HG03378 (cell line): Measurements from ENCODE around the gene PLEKHA4.

ENCODE experiments used
- ATAC-seq: cut with Tn5 transposase; IDR thresholded peaks from one replicate; pipeline ENCODE4 v1.9.1; 2021; ENCODE audit warnings: mild to moderate bottlenecking, moderate library complexity; ENCODE audit not compliant: unreplicated experiment

Gene PLEKHA4

GRCh38 chr19:48830965-48831364 lies 37.5 kb downstream of the PLEKHA4 start:
- no peak for ATAC-seq

GRCh38 chr19:48830088-48830487 lies 38.3 kb downstream of the PLEKHA4 start:
- ATAC-seq, result no peak

DNA sequence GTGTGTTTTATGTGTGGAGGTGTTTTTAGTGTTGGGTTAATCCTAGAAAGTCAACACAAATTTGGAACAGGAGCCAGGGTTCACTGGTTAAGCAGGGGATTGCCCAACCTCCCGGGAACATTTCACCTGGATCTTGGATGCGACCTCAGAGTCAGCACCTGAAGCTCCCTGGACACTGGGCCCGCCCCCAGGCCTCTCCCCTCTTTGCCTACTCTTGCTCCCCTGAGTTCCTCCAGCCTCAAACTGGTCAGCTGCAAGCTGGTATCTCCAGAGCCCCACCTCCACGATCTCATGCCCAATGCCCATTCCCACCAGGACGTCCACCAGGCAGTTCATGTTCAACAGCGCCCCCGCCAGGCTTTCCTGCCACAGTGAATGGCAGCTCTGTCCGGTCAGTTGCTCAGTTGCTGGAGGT lies 41.8 kb downstream of the PLEKHA4 start:
- no peak for ATAC-seq

DNA sequence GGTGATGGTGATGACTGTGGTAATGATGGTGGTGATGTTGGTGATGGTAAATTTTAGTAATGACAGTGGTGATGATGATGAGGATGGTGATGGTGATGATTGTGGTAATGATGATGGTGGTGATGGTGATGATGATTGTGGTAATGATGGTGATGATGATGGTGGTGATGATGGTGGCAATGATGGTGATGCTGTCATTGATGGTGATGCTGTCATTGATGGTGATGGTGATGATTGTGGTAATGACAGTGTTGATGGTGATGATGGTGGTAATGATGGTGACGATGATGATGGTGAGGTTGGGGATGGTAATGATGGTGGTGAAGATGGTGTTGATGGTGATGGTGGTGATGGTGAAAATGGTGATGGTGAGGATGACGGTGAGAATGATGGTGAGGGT lies 45.9 kb downstream of the PLEKHA4 start:
- ATAC-seq, result no peak

DNA sequence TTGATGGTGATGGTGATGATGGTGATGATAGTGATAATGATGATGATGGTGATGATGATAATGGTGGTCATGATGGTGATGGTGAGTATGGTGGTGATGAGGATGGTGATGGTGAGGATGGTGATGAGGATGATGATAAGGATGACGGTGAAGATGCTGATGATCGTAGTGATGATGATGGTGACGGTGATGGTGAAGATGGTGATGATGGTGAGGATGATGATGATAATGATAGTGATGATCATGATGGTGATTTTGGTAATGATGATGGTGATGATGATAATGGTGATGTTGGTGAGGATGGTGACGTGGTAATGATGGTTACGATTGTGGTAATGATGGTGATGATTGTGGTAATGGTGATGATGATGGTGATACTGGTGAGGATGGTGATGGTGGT lies 46.8 kb downstream of the PLEKHA4 start:
- no peak for ATAC-seq

DNA sequence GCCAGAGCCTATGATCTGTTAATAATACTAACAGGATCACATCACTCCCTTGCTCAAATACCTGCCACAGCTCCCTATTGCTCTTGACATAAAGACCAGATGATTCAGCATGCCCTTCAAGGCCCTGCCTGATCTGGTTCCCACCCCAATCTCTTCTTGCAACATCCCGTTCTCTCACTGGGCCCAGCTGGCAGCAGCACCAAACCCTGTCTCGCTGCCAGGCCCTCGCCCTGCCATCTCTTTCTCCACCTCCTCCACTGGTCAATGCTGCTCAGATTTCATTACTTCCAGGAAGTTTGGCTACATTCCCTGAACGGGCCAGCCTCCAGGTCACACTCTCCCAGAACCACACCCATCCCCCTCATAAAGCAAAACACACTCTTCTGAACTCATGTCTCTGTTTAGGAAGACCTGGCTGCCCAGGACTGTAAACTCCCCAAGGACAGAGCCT lies 49.0 kb downstream of the PLEKHA4 start:
- no peak for ATAC-seq

GRCh38 chr19:48818234-48818820 lies 50.1 kb downstream of the PLEKHA4 start:
- no peak for ATAC-seq

GRCh38 chr19:48817585-48818124 lies 50.8 kb downstream of the PLEKHA4 start:
- no peak for ATAC-seq

DNA sequence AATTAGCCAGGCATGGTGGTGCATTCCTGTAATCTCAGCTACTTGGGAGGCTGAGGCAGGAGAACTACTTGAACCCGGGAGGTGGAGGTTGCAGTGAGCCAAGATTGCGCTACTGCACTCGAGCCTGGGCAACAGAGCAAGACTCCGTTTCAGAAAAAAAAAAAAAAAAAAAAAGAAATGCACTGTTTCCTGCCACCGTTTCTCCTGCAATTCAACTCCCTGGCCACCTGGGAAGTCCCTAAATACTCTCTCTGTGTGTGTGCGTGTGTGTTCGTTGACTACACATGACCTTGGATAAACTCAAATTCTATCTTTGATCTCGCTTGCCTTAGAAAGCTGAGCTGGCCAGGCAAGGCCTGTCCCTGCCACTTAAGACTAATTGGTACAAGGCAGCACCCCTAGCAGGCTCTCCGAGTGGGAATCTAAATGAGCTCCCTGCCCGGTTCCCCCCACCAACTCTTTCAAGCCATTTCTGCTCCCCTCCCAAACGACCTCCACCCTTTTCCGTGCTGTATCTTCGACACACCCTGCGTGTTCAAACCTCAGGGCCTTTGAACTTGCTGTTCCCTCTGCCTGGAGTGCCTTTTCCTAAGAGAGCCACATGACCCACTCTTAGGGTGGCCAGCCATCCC lies 52.4 kb downstream of the PLEKHA4 start:
- no peak for ATAC-seq

GRCh38 chr19:48814895-48815294 lies 53.5 kb downstream of the PLEKHA4 start:
- ATAC-seq, result no peak

GRCh38 chr19:48813123-48813913 lies 55.1 kb downstream of the PLEKHA4 start:
- no peak for ATAC-seq

GRCh38 chr19:48812094-48812929 lies 56.1 kb downstream of the PLEKHA4 start:
- ATAC-seq, result no peak

GRCh38 chr19:48810151-48810550 lies 58.3 kb downstream of the PLEKHA4 start:
- ATAC-seq, result no peak

GRCh38 chr19:48807590-48808308 lies 60.7 kb downstream of the PLEKHA4 start:
- no peak for ATAC-seq

- ATAC-seq, result no peak
Measured at GRCh38 chr19:48806818-48807589, 61.4 kb downstream of the PLEKHA4 start.

- ATAC-seq, result no peak
Measured at GRCh38 chr19:48806518-48806817, 61.9 kb downstream of the PLEKHA4 start.

DNA sequence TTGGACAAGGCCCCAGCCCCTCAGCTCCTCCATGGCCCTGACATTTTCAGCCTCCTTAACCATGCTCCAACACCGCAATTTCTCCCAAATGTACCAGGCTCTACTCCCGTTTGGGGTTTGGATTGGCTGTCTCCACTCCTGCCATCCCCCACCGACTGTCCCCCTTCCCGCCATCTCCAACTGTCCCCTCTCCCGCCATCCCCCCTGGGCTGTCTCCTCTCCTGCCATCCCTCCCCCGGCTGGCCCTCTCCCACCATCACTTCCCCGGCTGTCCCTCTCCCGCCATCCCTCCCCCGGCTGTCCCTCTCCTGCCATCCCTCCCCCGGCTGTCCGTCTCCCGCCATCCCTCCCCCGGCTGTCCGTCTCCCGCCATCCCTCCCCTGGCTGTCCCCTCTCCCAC lies 63.0 kb downstream of the PLEKHA4 start:
- no peak for ATAC-seq

DNA sequence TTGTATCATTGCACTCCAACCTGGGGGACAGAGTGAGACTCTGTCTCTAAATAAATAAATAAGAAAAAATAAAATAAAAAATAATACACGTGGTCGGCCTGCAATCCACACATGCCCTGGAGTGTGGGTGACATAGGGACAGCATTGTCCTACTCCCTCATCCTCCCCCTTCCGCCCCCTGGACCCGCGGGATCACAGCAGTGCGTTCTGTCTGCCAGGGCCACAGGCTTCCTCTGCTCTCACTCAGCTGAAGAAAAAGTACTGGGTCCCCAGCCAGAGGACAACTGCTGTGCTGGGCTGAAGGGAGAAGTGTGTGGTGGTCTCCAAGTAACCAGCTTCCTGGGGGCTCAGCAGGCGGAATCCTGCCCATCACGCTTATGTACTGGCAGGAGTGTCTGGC lies 63.9 kb downstream of the PLEKHA4 start:
- ATAC-seq, result no peak

DNA sequence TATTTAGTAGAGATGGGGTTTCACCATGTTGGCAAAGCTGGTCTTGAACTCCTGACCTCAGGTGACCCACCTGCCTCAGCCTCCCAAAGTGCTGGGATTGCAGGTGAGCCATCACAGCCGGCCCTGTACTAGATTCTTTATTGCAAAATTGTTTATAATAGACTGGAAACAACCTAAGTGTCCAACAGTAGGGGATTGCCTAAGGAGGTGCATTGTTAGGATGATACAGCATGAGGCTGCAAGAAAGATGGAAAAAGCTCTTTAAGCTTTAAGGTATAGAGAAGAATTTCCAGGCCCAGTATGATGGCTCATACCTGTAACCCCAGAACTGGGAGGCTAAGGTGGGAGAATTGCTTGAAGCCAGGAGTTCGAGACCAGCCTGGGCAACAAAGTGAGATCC lies 65.8 kb downstream of the PLEKHA4 start:
- ATAC-seq, result no peak
